Muscle layer of colon (tissue), 2 donors: ENCODE measurements around the gene PCMT1.
"Not testable (repeated sequence)": the region's sequence is repeated elsewhere in the genome, so short reads cannot be mapped to it uniquely, and the experiment has no call there.

Experiments used
- H3K27ac ChIP-seq: one replicate; pipeline ENCODE4 v1.7.0; 2013; ENCODE audit warnings: low read depth, mild to moderate bottlenecking, low read length, moderate library complexity
- H3K27me3 ChIP-seq, 2 donors: one replicate each; pipeline ENCODE4 v1.7.0; 2013; ENCODE audit warnings: low read length in 2 of 2, mild to moderate bottlenecking in 2 of 2; ENCODE audit not compliant: insufficient read depth in 2 of 2, control insufficient read depth in 1 of 2
- H3K36me3 ChIP-seq: one replicate; pipeline ENCODE4 v1.7.0; 2013; ENCODE audit warnings: mild to moderate bottlenecking, low read length; ENCODE audit not compliant: insufficient read depth
- H3K4me1 ChIP-seq: one replicate; pipeline ENCODE4 v1.7.0; 2013; ENCODE audit warnings: mild to moderate bottlenecking, low read length; ENCODE audit not compliant: insufficient read depth
- H3K4me3 ChIP-seq, 2 donors: one replicate each; pipeline ENCODE4 v1.7.0; 2013; ENCODE audit warnings: low read length in 2 of 2, low read depth in 1 of 2, mild to moderate bottlenecking in 1 of 2, moderate library complexity in 1 of 2
- H3K9ac ChIP-seq: one replicate; pipeline ENCODE4 v1.7.0; 2013; ENCODE audit warnings: low read length
- H3K9me3 ChIP-seq: one replicate; pipeline ENCODE4 v1.7.0; 2013; ENCODE audit warnings: mild to moderate bottlenecking, low read length
- donor health status: abdominal sarcoma.
- donor health status: Adenocarcinoma of cecum.

The PCMT1 gene

GRCh38 chr6:149727793-149728498, 21.6 kb upstream of the PCMT1 start:
- H3K36me3 ChIP-seq: peaks cover 42% of the 10 kb centered on the region
- no peaks in the 10 kb centered on the region for H3K9me3 ChIP-seq

GRCh38 chr6:149728499-149729234, 20.9 kb upstream of the PCMT1 start:
- Histone ChIP-seq H3K9ac (no peak overlapping the region), H3K36me3 (peaks cover 46% of the 10 kb centered on the region), H3K4me3 (no peak overlapping the region), H3K9me3 (no peaks in the 10 kb centered on the region), H3K27me3 (no peaks in the 10 kb centered on the region), H3K4me1 (no peaks in the 10 kb centered on the region), H3K27ac (no peak overlapping the region)

More at GRCh38 chr6:149727793-149728498, 21.6 kb upstream of the PCMT1 start:
- Histone ChIP-seq H3K4me3 (no peak overlapping the region), H3K27me3 (no peaks in the 10 kb centered on the region), H3K27ac (no peak overlapping the region), H3K4me1 (no peaks in the 10 kb centered on the region), H3K9ac (no peak overlapping the region)

GRCh38 chr6:149729824-149730223, 19.7 kb upstream of the PCMT1 start:
- H3K36me3 ChIP-seq: peaks cover 46% of the 10 kb centered on the region

GRCh38 chr6:149733089-149733720, 16.3 kb upstream of the PCMT1 start:
- no peaks in the 10 kb centered on the region for H3K9me3 ChIP-seq
- H3K36me3 ChIP-seq: peaks cover 43% of the 10 kb centered on the region
- no peaks in the 10 kb centered on the region for H3K4me1 ChIP-seq
- no peaks in the 10 kb centered on the region for H3K27me3 ChIP-seq
- H3K9ac ChIP-seq: no peak overlapping the region
- H3K4me3 ChIP-seq: no peak overlapping the region
- H3K27ac ChIP-seq: no peak overlapping the region

More at GRCh38 chr6:149729824-149730223, 19.7 kb upstream of the PCMT1 start:
- no peaks in the 10 kb centered on the region for H3K9me3 ChIP-seq
- no peak overlapping the region for H3K9ac ChIP-seq
- no peaks in the 10 kb centered on the region for H3K27me3 ChIP-seq
- no peaks in the 10 kb centered on the region for H3K4me1 ChIP-seq
- H3K4me3 ChIP-seq: no peak overlapping the region
- H3K27ac ChIP-seq: no peak overlapping the region

- Histone ChIP-seq H3K9ac (no peak overlapping the region), H3K27me3 (no peaks in the 10 kb centered on the region), H3K36me3 (peaks cover 42% of the 10 kb centered on the region), H3K27ac (no peak overlapping the region), H3K4me1 (no peaks in the 10 kb centered on the region), H3K9me3 (no peaks in the 10 kb centered on the region), H3K4me3 (no peak overlapping the region)
These were observed 14.6 kb upstream of the PCMT1 start for GRCh38 chr6:149734915-149735314.

- Histone ChIP-seq H3K4me3 (peak overlapping the region in 1 of 2 donors; percentile 86), H3K4me1 (peaks cover 10% of the 10 kb centered on the region), H3K36me3 (peaks cover 25% of the 10 kb centered on the region), H3K9ac (peak overlapping the region; percentile 64)
- not testable (repeated sequence) for H3K27me3 ChIP-seq, H3K9me3 ChIP-seq, H3K27ac ChIP-seq
These were observed 4.3 kb upstream of the PCMT1 start for GRCh38 chr6:149745252-149745651.

GRCh38 chr6:149746147-149746946, 3.2 kb upstream of the PCMT1 start, which contains the start of gene NUP43:
NUP43 (minus strand) TSS chr6:149746529; CDS start chr6:149746495, 34 bp downstream.
- Histone ChIP-seq H3K27me3 (no peaks in the 10 kb centered on the region), H3K36me3 (peaks cover 15% of the 10 kb centered on the region), H3K4me1 (peaks cover 18% of the 10 kb centered on the region), H3K9ac (peak within 1 kb of the TSS; percentile 64), H3K27ac (peak within 1 kb of the TSS; percentile 65), H3K9me3 (no peaks in the 10 kb centered on the region), H3K4me3 (peak within 1 kb of the TSS; percentile 61 to 86)

GRCh38 chr6:149749082-149749593, 403 bp upstream of the PCMT1 start:
- not testable (repeated sequence) for H3K9ac ChIP-seq

GRCh38 chr6:149750136-149750609, 632 bp downstream of the PCMT1 start:
- H3K9ac ChIP-seq: peak overlapping the region; percentile 76
- H3K4me1 ChIP-seq: peaks cover 22% of the 10 kb centered on the region
- H3K9me3 ChIP-seq: no peaks in the 10 kb centered on the region
- H3K27me3 ChIP-seq: no peaks in the 10 kb centered on the region
- H3K36me3 ChIP-seq: no peaks in the 10 kb centered on the region
- H3K27ac ChIP-seq: peak overlapping the region; percentile 81
- H3K4me3 ChIP-seq: peak overlapping the region; percentile 78 to 86

More at GRCh38 chr6:149749082-149749593, 403 bp upstream of the PCMT1 start:
- Histone ChIP-seq H3K4me1 (peaks cover 22% of the 10 kb centered on the region), H3K27ac (peak overlapping the region; percentile 81), H3K4me3 (peak overlapping the region; percentile 78 to 86)
- H3K36me3 ChIP-seq, H3K9me3 ChIP-seq, H3K27me3 ChIP-seq: not testable (repeated sequence)

GRCh38 chr6:149751239-149751638, 1.7 kb downstream of the PCMT1 start:
- peaks cover 18% of the 10 kb centered on the region for H3K4me1 ChIP-seq
- H3K9ac ChIP-seq: no peak overlapping the region

More at GRCh38 chr6:149751239-149751638, 1.7 kb downstream of the PCMT1 start:
- no peak overlapping the region for H3K4me3 ChIP-seq
- H3K27me3 ChIP-seq: no peaks in the 10 kb centered on the region
- no peaks in the 10 kb centered on the region for H3K9me3 ChIP-seq
- H3K27ac ChIP-seq: no peak overlapping the region
- H3K36me3 ChIP-seq: no peaks in the 10 kb centered on the region
